Gastrocnemius medialis (tissue), 4 donors: ENCODE measurements around the gene ATRNL1.

Source experiments
- CTCF ChIP-seq, 5 experiments: fragments of 450-650 bp in 3 of 5; fragments of 200-600 bp in 2 of 5; sonication (generic) in 2 of 5; IDR thresholded peaks in 4 of 5; conservative IDR thresholded peaks in 1 of 5; 1 replicate in 4 of 5; 2 replicates in 1 of 5; pipeline ENCODE4 v1.5.1; 2016 to 2019; ENCODE audit warnings: antibody characterized with exemption in 5 of 5, mild to moderate bottlenecking in 3 of 5, moderate library complexity in 3 of 5
- POLR2A ChIP-seq, 2 donors: fragments of 450-650 bp; IDR thresholded peaks; one replicate each; pipeline ENCODE4 v1.6.1; 2017; ENCODE audit warnings: antibody characterized with exemption in 2 of 2, mild to moderate bottlenecking in 2 of 2, moderate library complexity in 2 of 2

GRCh38 chr10:115300080-115300479 is 206.9 kb downstream of the ATRNL1 start:
- TF ChIP-seq CTCF (IDR thresholded peaks at IDR 0.05 in 4 of 5, conservative IDR thresholded peaks at IDR 0.05 in 1 of 5) (no peak), POLR2A (IDR thresholded peaks at IDR 0.05) (no peak)
